GM23248 (cell line): ENCODE data around the gene ARV1.

Source experiments
- EZH2 ChIP-seq: fragments of 200-600 bp; sonication (generic); IDR thresholded peaks from 2 replicates; pipeline ENCODE4 v1.6.1; 2018; ENCODE audit warnings: antibody characterized with exemption, mild to moderate bottlenecking; ENCODE audit not compliant: insufficient read depth, poor library complexity, severe bottlenecking
- EZH2phosphoT487 ChIP-seq: fragments of 200-600 bp; sonication (generic); IDR thresholded peaks from 2 replicates; pipeline ENCODE4 v1.6.1; 2018; ENCODE audit warnings: antibody characterized with exemption, moderate library complexity, mild to moderate bottlenecking, low read depth; ENCODE audit not compliant: insufficient read depth

GRCh38 chr1:230948903-230949302 lies 30.0 kb upstream of the ARV1 start:
- no peak for TF ChIP-seq EZH2
- no peak for TF ChIP-seq EZH2phosphoT487
